Measurements from ENCODE around the gene ADSS2. TPM values are rescaled to one million over a fixed set of nuclear protein-coding genes. Genes with fewer than 3 reads are reported as not detected.

ADSS2 gene
- polyA plus RNA-seq, 3 donors = 24.4 to 33.5 (median 26.3) TPM

DNA sequence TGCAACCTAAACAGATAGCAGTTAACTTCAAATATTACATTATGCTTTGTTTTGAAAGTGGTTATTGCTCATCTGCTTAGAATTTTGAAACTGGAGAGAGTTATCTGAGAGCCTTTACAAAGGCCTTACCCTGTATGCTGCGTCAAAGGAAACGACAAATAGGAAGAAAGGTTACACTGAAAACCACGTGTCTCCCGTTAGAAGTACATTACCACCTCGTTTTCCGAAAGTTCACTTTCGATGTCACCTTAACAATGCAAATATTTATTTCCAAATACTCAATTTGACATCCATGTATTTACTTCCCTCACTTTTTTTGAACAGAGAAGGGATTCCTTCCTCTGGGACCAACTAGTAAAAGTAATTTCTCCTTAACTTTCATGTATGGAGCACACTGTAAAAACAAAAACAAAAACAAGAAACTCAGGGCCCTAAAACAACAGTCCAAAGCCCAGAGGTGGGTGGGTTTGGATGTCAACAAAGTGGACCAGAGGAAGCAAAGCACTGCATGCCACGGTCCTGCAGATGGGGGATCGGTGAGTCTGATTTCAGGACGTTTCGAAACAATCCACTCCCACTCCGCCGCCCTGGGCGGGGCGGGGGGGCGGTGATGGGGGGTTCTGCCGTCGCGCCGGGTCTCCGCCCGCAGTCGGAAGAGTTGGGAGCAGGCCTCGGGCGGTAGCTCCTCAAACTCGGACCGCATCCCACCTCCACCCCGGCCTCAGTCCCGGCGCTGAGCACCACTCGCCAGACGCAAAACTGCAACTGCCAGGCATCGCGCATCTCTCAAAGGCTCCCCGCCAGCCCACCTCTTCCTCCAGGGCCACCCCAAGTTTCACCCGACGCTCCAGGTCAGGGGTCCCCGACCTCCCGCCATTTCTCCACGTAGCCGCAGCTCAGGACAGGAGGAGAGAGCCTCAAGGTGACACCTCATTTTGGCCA lies 841 bp downstream of the ADSS2 start:
- H3K4me3 ChIP-seq (replicated peaks in 1 of 3; ENCODE audit: low read depth in 2 of 3, low read length in 3 of 3) = peak overlapping the region; percentile 80 to 94 (median 89)
- peaks cover 0 to 6% of the 10 kb centered on the region in 2 donors for H3K36me3 ChIP-seq (replicated peaks in 1 of 2; ENCODE audit: control insufficient read depth in 1 of 2, insufficient read depth in 2 of 2, low read length in 2 of 2)
- H3K9me3 Mint-ChIP-seq = peaks cover 0 to 5% (median 0%) of the 10 kb centered on the region in 7 donors
- DNase-seq = peak; percentile 27 to 40 (median 33)
- H3K27me3 ChIP-seq (ENCODE audit: control insufficient read depth in 2 of 2, insufficient read depth in 2 of 2, low read length in 2 of 2) = no peaks in the 10 kb centered on the region
- peaks cover 44% of the 10 kb centered on the region for H3K4me1 Mint-ChIP-seq
- H3K4me1 ChIP-seq (ENCODE audit: control insufficient read depth in 1 of 2, insufficient read depth in 2 of 2, low read length in 2 of 2) = peaks cover 28 to 40% of the 10 kb centered on the region in 2 donors
- peak overlapping the region; percentile 87 to 98 (median 95) for H3K27ac Mint-ChIP-seq
- intact Hi-C loops (cut with micrococcal nuclease) = loop anchor here (5.0 to 10.0 kb wide), 2 partner anchors 136 to 404 kb away; no protein-coding TSS in a partner anchor
- H2AFZ ChIP-seq (ENCODE audit: insufficient read depth, low read depth, low read length, poor library complexity, severe bottlenecking) = peak overlapping the region; percentile 84
- H3K4me3 Mint-ChIP-seq = peak overlapping the region; percentile 91 to 92
- TF ChIP-seq, protein P1, sequence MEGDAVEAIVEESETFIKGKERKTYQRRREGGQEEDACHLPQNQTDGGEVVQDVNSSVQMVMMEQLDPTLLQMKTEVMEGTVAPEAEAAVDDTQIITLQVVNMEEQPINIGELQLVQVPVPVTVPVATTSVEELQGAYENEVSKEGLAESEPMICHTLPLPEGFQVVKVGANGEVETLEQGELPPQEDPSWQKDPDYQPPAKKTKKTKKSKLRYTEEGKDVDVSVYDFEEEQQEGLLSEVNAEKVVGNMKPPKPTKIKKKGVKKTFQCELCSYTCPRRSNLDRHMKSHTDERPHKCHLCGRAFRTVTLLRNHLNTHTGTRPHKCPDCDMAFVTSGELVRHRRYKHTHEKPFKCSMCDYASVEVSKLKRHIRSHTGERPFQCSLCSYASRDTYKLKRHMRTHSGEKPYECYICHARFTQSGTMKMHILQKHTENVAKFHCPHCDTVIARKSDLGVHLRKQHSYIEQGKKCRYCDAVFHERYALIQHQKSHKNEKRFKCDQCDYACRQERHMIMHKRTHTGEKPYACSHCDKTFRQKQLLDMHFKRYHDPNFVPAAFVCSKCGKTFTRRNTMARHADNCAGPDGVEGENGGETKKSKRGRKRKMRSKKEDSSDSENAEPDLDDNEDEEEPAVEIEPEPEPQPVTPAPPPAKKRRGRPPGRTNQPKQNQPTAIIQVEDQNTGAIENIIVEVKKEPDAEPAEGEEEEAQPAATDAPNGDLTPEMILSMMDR (IDR thresholded peaks at IDR 0.05) = no peak
- peaks cover 44% of the 10 kb centered on the region for H4K20me1 ChIP-seq (ENCODE audit: insufficient read depth, low read length)
- H3K27me3 Mint-ChIP-seq (ENCODE audit: low read depth in 3 of 3) = no peaks in the 10 kb centered on the region
- WGBS (ENCODE audit: insufficient coverage) = under 1% methylated on average over 26 of the region's 41 CpGs
- peaks cover 57% of the 10 kb centered on the region for H3K79me2 ChIP-seq (ENCODE audit: insufficient read depth, low read length)
- peak overlapping the region; percentile 98 for H3K4me2 ChIP-seq (replicated peaks; ENCODE audit: extremely low read depth, low read length, poor library complexity, severe bottlenecking)
- peak overlapping the region; percentile 93 for H3K9ac ChIP-seq (ENCODE audit: insufficient read depth, low read length, poor library complexity, severe bottlenecking)
- H3K9me3 ChIP-seq (replicated peaks in 1 of 2; ENCODE audit: control insufficient read depth in 1 of 2, insufficient read depth in 1 of 2, low read length in 2 of 2) = no peaks in the 10 kb centered on the region
- peak overlapping the region; percentile 92 to 93 for H3K27ac ChIP-seq (ENCODE audit: low read depth in 1 of 2, low read length in 2 of 2)
- peaks cover 16 to 23% of the 10 kb centered on the region in 2 donors for H3K36me3 Mint-ChIP-seq

DNA sequence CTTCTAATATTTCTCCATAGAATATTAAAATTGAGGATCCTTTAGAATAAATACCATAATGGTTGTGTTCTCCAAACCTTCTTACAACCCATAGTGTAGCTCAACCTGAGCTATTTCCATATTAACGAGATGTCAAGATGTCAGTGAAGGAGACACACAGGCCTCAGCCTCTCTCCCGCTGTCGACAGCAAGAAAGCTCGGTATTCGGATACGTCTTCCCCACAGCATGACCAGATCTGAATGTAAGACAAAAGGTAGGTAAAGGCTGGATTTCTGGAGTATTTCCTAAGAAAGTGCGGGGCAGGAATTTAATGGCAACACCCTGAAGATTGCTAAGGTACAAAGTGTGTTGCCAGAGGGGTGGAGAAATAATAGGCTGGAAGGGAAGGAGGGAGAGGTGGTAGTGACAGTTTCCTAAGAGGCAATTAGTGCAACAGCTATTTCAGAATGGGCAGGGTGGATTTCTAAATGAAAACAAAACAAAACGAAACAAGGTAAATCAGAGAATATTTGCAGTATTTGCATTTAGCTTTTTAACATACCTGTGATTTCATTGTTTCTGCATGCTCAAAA lies 1.7 kb downstream of the ADSS2 start:
- intact Hi-C loops (cut with micrococcal nuclease) = loop anchor here (5.0 to 10.0 kb wide), 2 partner anchors 135 to 403 kb away; no protein-coding TSS in a partner anchor
- Mint-ChIP-seq H3K9me3 (peaks cover 0 to 5% (median 0%) of the 10 kb centered on the region in 7 donors), H3K27ac (peak overlapping the region; percentile 80 to 98 (median 95)), H3K4me3 (peak overlapping the region; percentile 91 to 92), H3K36me3 (peaks cover 17 to 24% of the 10 kb centered on the region in 2 donors), H3K27me3 (ENCODE audit: low read depth in 3 of 3) (no peaks in the 10 kb centered on the region), H3K4me1 (peaks cover 51% of the 10 kb centered on the region)
- Histone ChIP-seq H3K27ac (ENCODE audit: low read depth in 1 of 2, low read length in 2 of 2) (peak overlapping the region in 1 of 2 donors; percentile 93), H3K9ac (ENCODE audit: insufficient read depth, low read length, poor library complexity, severe bottlenecking) (no peak overlapping the region), H3K27me3 (ENCODE audit: control insufficient read depth in 2 of 2, insufficient read depth in 2 of 2, low read length in 2 of 2) (no peaks in the 10 kb centered on the region), H2AFZ (ENCODE audit: insufficient read depth, low read depth, low read length, poor library complexity, severe bottlenecking) (no peak overlapping the region), H3K4me1 (ENCODE audit: control insufficient read depth in 1 of 2, insufficient read depth in 2 of 2, low read length in 2 of 2) (peaks cover 32 to 40% of the 10 kb centered on the region in 2 donors), H3K4me2 (replicated peaks; ENCODE audit: extremely low read depth, low read length, poor library complexity, severe bottlenecking) (peak overlapping the region; percentile 98), H4K20me1 (ENCODE audit: insufficient read depth, low read length) (peaks cover 53% of the 10 kb centered on the region), H3K36me3 (replicated peaks in 1 of 2; ENCODE audit: control insufficient read depth in 1 of 2, insufficient read depth in 2 of 2, low read length in 2 of 2) (peaks cover 0 to 8% of the 10 kb centered on the region in 2 donors), H3K4me3 (replicated peaks in 1 of 3; ENCODE audit: low read depth in 2 of 3, low read length in 3 of 3) (peak overlapping the region in 2 of 3 experiments; percentile 80 to 94), H3K79me2 (ENCODE audit: insufficient read depth, low read length) (peaks cover 66% of the 10 kb centered on the region), H3K9me3 (replicated peaks in 1 of 2; ENCODE audit: control insufficient read depth in 1 of 2, insufficient read depth in 1 of 2, low read length in 2 of 2) (no peaks in the 10 kb centered on the region)
- WGBS (ENCODE audit: insufficient coverage) = 89% methylated on average over 2 of the region's 8 CpGs
- no peak for DNase-seq
- TF ChIP-seq, protein P1 (IDR thresholded peaks at IDR 0.05) = no peak

Data from CD14-positive monocyte (primary cell).